HG03354 (cell line): ENCODE results near the gene TSHZ2.
"Not testable (repeated sequence)": the region's sequence is repeated elsewhere in the genome, so short reads cannot be mapped to it uniquely, and the experiment has no call there.

Experiments
- ATAC-seq: cut with Tn5 transposase; IDR thresholded peaks from one replicate; pipeline ENCODE4 v1.9.1; 2021; ENCODE audit warnings: mild to moderate bottlenecking; ENCODE audit not compliant: unreplicated experiment, poor library complexity, severe bottlenecking

Gene TSHZ2

DNA sequence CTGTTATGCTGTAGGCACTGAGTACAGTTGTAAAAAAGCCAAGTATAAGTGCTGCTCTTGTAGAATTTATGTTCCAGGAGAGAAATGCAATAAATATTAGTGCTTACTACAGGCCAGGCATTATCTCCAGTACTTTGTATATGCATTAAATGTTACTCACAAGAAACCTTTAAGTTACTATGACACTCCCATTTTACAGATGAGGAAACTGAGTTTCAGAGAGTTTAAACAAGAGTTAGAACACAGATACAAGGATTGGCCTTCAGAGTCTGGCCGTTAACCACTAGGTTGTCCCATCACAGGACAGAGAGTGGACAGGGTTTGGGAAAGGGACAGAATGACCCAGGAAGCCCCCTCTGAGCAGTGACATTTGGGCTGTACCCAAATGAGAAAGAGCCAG lies 347.0 kb downstream of the TSHZ2 start:
- ATAC-seq = no peak

DNA sequence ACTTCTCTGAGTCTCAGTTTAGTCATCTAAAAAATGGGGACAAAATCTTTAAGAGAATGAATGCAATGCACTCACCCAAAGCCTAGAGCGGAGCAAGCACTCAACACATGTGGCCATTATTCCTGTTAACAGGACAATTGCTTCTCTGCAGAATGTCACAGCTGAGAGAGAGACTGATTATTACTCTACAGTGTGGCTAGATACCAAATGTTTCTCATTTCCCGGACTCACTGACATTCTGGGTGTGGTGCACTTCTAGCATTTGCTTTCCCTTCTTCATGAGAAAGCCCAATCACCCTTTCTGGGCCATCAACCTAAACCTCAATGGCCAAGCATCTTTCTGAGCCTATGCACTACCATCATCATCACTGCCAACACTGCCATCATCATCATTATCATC lies 347.6 kb downstream of the TSHZ2 start:
- ATAC-seq = no peak

DNA sequence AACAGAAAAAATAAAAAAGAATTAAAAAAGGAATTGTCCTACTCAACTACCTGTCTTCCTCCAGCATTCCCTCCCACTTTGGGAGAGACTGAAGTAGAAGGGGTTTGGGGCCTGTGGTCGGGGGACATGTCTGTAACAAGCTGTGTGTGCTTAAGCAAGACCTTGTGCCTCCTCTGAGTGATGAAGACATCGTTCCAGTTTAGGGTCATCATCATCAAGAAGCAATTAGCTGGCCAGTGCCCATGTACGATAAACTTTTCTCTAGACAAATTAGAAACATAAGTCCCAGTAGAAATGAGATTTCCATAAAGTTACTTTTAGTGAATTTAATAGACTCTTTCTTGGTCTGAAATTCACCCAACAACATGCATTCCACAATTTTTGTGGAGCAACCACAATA lies 348.5 kb downstream of the TSHZ2 start:
- no peak for ATAC-seq

DNA sequence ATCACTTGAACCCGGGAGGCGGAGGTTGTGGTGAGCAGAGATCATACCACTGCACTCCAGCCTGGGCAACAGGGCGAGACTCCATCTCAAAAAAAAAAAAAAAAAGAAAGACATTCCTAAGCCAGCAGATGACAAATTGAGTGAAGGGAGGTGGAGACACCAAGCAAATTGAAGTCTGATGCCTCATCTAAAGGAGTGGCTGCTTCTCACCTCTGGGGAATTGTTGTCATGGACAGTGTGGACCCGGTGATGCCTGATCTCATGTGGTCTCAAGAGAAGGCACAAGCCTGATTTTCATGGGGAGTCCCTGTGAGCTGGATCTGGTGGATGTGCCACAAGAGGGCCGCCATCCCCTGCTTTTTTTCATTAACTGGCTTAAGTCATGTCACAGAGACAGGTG lies 349.4 kb downstream of the TSHZ2 start:
- no peak for ATAC-seq

DNA sequence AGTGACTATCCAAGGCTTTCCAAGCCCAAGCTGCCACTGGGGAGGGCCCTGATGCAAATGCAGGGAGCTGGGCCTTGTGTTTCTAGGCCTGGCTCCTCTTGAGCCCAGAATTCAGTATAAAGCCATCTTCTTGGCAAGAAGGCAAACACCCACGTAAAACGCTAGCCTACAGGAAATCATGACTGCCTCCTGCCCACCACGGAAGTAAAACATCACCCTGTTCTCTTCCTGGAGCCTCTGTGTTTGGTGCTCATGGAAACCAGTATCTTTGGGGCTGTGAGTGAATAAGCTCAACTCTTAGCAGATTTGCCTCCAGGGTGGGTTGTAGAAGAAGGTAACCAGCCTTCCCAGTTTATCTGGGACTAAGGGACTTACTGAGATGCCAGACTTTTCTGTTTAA lies 350.5 kb downstream of the TSHZ2 start:
- ATAC-seq = no peak

DNA sequence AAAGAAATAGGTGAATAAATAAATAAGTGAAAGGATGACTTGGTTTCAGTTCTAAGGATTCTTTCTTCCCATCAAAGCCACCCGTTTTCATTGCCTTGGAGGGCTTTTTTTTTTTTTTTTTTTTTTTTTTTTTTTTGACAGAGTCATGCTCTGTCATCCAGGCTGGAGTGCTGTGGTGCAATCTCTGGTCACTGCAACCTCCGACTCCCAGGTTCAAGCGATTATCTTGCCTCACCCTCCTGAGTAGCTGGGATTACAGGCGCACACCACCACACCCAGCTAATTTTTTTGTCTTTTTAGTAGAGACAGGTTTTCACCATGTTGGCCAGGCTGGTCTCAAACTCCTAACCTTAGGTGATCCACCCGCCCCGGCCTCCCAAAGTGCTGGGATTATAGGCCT lies 351.3 kb downstream of the TSHZ2 start:
- not testable (repeated sequence) for ATAC-seq

DNA sequence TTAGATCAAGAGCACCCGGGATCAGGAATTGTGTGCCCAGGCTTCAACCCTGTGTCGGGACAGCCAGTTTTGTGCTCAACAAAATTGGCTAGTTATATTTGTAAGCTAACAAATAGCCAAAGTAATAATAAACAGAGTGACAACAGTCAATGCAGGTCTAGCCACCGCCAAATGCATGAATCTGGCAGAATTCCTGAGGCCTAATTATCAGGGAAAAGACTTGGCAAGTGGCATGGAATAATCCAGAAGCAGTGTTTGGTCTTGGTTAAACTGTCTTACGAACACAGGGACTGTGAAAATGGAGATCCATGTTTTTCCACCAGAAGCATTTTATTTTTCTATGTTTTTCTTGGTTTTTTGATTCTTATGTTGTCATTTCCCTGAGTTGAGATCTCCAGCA lies 352.7 kb downstream of the TSHZ2 start:
- no peak for ATAC-seq

DNA sequence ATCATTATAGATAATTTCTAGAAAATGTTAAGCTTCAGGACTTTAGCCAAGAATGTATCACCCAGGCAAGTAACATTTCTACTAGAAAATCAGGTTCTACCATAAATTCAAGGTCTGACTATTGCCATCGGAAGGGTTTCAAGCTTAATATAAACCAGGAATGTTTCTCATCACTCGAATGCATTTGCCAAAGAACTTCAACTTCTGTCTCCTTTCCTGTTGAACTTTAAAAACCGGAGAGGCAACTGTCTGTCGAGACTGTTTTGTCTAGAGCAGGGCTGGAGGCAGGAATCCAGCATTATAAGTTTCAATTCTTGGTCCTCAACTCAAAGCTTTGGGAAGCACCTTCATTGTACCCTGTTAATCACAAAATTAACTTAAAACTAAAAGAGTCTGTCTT lies 356.8 kb downstream of the TSHZ2 start:
- no peak for ATAC-seq

DNA sequence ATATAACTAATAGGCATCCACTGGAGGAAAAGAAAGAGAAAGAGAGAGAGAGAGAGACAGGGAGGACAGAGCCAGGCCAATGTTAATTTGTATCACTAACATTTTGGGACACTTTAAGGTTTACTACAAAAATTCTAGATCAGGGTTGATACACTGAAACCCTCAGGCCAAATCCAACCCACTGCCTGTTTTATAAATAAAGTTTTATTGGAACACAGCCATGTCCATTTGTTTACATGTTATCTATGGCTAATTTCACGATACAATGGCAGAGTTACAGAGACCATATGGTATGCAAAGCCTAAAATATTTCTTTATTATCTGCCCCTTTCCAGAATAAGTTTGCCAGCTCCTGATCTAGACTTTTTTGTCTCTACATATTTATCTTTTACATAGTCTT lies 357.6 kb downstream of the TSHZ2 start:
- no peak for ATAC-seq

DNA sequence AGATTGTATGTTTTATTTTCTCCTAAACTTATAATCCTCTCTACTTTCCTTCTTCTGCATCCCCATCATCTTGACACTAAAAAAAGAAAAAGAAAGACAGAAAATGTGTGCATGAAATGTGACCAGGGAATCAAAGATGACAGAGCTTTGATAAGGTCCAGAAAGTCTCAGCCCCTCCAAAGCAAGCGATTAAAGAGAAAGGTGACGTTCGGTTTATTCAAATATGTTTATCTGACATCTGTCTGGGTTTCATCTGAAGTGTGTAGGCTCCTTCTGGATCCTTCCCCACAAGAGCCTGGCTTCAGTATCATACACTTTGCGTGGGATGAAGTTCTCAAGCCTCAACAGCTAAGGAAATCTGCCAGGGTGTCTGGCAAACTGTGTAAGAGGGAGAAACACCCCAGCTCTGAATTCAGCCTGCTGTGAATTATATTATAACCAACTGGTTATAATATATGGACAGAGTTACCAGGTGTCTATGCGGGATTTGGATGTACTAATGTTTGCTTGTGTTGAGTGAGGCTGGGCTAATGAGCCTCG lies 358.5 kb downstream of the TSHZ2 start:
- no peak for ATAC-seq

DNA sequence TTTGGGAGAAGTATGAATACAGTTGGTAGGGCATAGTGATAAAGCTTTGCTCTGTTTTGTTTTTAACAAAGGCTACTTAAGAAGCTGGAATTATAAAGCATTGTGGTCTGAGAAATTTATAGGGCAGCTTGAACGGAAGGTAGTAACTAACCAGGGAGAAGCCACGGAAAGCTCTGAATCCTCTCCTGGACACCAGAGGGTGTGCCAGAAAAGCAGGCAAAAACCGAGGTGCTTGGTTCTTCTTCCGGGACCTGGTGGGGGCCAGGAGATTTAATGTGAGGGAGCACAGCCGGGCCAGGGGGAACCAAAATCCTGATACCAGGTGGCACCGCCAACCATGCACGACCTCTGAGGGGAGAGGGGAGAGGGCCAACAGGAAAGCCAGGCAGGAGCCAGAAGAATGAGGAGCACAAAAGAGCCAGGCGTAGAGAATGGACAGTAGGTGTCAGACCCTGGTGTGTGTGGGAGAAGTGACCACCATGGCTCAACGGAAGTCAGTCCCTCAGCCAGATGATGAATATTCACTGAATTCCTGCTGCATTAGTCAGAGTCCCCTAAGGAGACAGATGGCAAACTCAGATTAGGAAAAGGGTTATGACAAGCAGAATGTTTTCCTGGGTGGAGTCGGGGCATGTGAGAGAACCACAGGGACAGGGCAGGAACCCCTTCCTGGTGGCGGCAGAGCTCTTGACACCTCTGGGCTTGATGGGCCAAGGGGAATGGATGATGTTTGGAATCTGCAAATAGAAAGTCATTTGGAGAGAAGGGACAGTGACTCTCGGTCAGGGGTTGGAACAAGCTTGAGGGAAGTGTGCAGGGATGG lies 359.2 kb downstream of the TSHZ2 start:
- ATAC-seq = no peak

DNA sequence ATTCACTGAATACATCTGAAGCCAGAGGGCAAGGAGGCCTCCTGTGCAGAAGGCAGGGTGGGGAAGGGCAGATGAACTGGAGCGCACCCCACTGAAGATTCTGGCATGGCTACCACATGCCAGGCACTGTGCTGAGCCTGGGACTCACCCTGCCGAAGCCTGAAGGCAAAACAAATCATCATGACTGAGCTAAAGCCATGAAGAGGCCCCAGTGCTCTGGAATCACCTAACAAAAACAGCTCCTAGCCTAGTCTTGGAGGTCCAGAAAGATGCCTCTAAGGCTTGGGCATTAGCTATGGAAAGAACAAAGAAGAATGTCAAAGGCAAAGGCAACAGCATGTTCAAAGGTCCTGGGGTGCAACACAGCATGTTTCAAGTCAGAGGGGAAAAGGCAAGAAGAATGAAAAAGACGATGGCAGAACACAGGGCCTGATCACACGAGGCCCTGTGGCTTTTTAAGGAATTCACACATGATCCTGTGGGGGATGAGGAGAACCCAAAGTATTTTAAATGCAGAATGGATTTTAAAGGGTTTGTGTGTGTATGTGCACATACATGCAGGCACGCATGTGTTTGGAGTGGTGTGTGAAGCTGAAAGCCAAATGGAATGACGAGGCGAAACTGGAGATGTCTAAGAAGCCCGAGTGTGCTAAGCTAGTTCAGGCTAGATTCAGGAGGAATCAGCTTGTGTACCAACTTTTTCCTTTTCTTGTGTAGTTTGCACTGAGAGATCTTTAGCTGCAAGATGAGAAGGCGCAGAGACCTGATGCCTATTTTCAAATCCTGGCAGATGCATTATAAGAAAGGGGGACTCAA lies 360.1 kb downstream of the TSHZ2 start:
- no peak for ATAC-seq

DNA sequence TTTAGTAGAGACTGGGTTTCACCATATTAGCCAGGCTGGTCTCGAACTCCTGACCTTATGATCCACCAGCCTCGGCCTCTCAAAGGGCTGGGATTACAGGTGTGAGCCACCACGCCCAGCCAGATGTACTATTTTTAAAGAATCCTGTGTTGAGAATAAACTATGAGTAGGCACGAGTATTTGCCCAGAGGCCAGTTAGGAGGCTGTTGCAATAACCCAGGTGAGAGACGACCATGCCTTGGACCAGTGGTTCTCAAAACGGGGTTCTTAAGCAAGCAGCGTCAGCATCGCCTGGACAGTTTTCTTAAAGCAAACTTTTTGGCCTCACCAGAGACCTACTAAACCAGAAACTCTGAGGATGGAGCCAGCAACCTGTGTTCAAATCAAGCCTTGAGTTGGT lies 362.7 kb downstream of the TSHZ2 start:
- no peak for ATAC-seq

DNA sequence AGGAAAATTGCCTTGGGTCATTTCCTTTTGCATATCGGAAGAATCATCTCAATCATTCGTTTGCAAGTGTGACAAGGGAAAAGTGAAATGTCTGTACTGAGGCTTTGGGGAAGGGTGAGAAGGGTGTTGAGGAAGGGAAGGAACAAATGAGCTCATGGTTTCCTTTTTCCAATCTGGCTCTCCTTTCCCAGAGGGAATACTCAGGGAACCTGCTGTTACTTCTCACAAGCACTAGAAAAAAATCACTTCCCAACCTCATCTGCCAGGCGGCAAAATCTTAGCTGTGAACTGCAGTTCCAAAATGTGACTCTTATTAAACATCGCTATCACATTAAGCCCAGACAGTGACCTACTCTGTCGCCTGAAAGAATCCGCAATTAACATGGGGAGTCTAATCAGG lies 363.4 kb downstream of the TSHZ2 start:
- no peak for ATAC-seq

DNA sequence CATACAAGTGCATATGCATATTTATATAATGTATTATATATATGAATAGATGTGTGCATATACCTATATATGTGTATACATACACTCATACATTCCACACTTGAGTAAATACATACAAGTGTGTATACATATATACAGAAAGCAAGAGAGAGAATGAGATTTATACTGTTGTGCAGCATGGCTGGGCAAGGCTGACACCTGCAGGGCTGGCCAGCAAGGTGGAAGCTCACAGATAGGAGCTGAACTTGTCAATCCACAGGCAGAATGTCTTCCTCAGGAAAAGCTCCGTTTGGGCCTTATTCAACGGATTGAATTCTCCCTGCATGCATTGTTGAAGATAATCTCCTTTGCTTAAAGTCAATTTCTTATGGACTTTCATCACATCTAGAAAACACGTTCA lies 364.7 kb downstream of the TSHZ2 start:
- ATAC-seq = no peak

DNA sequence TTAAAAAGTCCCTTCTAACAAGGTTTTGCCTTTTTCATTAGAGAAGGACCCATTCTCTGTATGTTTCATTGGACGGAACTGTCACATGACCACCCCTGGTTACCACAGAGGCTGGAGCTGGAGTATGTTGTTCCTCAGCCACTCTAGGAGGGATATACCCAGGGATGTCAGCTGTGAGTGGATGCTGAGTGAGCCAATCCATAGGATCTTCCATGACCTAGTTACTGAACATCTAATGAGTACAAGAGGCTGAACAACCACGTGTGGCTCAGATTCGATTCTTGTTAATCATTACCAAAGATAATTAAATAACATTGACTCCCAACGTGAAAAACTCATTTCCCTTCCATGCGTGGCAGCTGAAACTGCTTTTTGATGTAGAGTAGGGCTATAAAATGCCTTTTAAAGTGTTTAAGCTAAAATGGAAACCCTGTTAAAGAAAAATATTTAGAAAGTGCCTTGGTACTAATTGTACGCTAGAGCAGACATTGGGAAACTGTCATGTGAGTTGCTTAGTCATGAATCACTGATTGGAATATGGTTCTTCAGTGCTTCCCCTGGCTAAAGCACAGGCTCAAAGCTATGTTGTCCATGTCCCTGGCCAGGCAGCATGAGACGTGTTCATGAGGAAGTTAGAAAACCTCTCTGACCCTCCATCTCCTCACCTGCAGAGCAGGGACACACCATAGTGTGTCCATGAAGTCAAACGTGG lies 365.4 kb downstream of the TSHZ2 start:
- no peak for ATAC-seq

DNA sequence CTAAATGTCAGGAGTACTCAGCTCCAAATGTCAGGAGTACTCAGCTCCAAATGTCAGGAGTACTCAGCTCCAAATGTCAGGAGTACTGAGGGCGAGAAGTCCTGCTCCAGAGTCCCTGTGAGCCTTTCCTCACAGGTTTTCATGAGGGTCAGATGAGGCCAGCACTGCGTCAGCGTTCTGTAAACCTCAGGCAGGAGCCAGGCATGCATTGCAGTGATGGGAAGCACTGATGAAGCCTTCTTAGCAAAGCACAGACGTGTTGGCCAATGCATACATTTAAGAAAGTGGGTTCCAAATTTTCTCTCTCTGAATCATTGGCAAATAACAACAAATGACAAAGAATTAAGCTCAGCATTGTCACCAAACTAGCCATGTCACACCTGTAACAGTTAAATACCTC lies 366.6 kb downstream of the TSHZ2 start:
- no peak for ATAC-seq

DNA sequence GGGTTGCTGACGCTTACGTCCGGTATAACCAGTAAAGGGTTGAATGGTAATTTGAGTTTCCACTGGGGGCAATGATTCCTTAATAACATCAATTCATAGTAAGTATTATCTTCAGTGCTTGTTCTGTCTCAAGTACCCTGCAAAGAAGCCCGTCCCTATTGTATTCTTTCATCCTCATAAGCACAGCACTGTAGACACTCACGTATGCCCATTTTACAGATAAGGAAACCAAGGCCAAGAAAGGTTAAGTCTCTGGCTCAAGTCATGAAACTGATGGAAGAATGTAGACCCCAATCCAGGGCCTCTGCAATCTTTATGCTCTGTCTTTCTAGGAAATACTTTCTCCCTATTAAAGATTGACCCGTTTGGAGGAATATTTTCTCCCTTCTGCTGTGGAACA lies 370.3 kb downstream of the TSHZ2 start:
- ATAC-seq = no peak

DNA sequence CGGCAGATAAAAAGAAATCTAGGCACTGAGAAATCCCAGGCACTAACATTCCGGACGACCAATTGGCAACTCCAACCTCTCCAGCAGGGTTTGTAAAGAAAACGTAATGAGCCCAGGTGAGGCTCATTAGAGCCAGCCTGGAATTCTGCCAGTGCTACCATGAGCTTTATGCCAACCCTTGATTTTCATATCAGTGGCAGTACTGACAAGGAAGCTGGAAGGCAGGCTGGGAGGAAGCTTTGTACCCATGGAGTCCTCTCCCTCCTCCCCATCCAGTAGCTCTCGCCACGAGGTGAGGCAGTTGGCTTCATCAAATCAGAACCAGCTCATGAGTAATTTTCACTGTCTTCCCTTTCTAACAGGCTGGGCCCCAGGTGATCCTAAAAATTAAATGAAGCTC lies 371.3 kb downstream of the TSHZ2 start:
- no peak for ATAC-seq

DNA sequence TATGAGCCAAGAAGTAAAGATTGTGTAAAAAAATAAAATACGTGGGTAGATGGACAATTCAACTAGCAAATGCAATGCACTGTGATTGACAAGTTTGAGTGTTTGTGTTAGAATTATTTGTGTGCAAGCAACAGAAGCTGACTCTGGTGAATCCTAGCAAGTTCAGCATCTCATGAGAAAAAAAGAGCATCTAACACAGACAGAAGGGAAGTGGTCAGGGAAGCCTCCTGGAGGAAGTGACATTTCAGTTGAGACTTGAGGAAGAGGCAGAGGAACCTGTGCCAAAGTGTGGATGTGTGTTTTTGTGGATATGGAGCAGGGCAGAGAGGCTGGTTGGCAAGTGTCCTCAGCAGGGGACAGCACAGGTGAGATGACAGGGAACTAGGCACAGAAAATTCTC lies 372.7 kb downstream of the TSHZ2 start:
- ATAC-seq = no peak
